A673 (cell line): Measurements from ENCODE around the gene STUM.
"Not testable (repeated sequence)": the region's sequence is repeated elsewhere in the genome, so short reads cannot be mapped to it uniquely, and the experiment has no call there.

Source experiments
- EZH2 ChIP-seq: fragments of 200-600 bp; sonication (generic); IDR thresholded peaks from 2 replicates; pipeline ENCODE4 v1.6.1; 2017; ENCODE audit warnings: borderline replicate concordance, low read depth, mild to moderate bottlenecking, mixed read lengths, antibody characterized with exemption, low read length; ENCODE audit not compliant: poor library complexity, severe bottlenecking
- TF ChIP-seq, protein P1 (sequence below): fragments of 300-800, 200-600 bp; sonication (generic); conservative IDR thresholded peaks from 2 replicates; pipeline ENCODE4 v1.5.1; 2017; ENCODE audit warnings: low read depth, mild to moderate bottlenecking, antibody characterized with exemption, low read length, moderate library complexity, mixed read lengths

DNA sequence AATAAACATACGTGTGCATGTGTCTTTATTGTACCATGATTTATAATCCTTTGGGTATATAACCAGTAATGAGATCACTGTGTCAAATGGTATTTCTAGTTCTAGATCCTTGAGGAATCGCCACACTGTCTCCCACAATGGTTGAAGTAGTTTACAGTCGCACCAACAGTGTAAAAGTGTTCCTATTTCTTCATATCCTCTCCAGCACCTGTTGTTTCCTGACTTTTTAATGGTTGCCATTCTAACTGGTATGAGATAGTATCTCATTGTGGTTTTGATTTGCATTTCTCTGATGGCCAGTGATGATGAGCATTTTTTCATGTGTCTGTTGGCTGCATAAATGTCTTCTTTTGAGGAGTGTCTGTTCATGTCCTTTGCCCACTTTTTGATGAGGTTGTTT lies 48.9 kb upstream of the STUM start:
- TF ChIP-seq, protein P1, sequence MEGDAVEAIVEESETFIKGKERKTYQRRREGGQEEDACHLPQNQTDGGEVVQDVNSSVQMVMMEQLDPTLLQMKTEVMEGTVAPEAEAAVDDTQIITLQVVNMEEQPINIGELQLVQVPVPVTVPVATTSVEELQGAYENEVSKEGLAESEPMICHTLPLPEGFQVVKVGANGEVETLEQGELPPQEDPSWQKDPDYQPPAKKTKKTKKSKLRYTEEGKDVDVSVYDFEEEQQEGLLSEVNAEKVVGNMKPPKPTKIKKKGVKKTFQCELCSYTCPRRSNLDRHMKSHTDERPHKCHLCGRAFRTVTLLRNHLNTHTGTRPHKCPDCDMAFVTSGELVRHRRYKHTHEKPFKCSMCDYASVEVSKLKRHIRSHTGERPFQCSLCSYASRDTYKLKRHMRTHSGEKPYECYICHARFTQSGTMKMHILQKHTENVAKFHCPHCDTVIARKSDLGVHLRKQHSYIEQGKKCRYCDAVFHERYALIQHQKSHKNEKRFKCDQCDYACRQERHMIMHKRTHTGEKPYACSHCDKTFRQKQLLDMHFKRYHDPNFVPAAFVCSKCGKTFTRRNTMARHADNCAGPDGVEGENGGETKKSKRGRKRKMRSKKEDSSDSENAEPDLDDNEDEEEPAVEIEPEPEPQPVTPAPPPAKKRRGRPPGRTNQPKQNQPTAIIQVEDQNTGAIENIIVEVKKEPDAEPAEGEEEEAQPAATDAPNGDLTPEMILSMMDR, result not testable (repeated sequence)
- TF ChIP-seq EZH2, result not testable (repeated sequence)
